HEK293T (cell line): ENCODE results near the gene SORBS1.

ENCODE experiments used
- CTCF ChIA-PET: fragments of 350-600 bp; formaldehyde crosslinking; extraction: SDS; loops from one replicate; lab custom pipeline; 2021; ENCODE audit warnings: antibody characterized with exemption, inconsistent platforms; lab: Yijun Ruan, JAX
- POLR2A ChIA-PET: fragments of 350-600 bp; formaldehyde crosslinking; extraction: SDS; loops from one replicate; lab custom pipeline; 2020; ENCODE audit warnings: antibody characterized with exemption, inconsistent platforms; lab: Yijun Ruan, JAX
- DNase-seq: peaks from one replicate; pipeline ENCODE4 v3.0.0; 2012; ENCODE audit warnings: mixed read lengths; ENCODE audit errors: extremely low spot score
- ARNT ChIP-seq: fragments of 450-650 bp; IDR thresholded peaks from 2 replicates; pipeline ENCODE4 v1.6.1; 2017; ENCODE audit warnings: mild to moderate bottlenecking
- BHLHE40 ChIP-seq: fragments of 450-650 bp; IDR thresholded peaks from 2 replicates; pipeline ENCODE4 v1.6.1; 2016; ENCODE audit warnings: mild to moderate bottlenecking, moderate library complexity, borderline replicate concordance
- CTBP1 ChIP-seq: fragments of 450-650 bp; IDR thresholded peaks from 2 replicates; pipeline ENCODE4 v1.6.1; 2016; ENCODE audit warnings: borderline replicate concordance
- ELF4 ChIP-seq: fragments of 450-650 bp; IDR thresholded peaks from 2 replicates; pipeline ENCODE4 v1.6.1; 2017; ENCODE audit warnings: antibody characterized with exemption
- FOXA1 ChIP-seq: fragments of 450-650 bp; IDR thresholded peaks from 2 replicates; pipeline ENCODE4 v1.6.1; 2016; ENCODE audit warnings: mild to moderate bottlenecking
- FOXK2 ChIP-seq: fragments of 450-650 bp; IDR thresholded peaks from 2 replicates; pipeline ENCODE4 v1.6.1; 2016; ENCODE audit warnings: mild to moderate bottlenecking
- FOXM1 ChIP-seq: fragments of 450-650 bp; IDR thresholded peaks from 2 replicates; pipeline ENCODE4 v1.6.1; 2017; ENCODE audit warnings: mild to moderate bottlenecking, borderline replicate concordance
- HDGF ChIP-seq: fragments of 450-650 bp; IDR thresholded peaks from 2 replicates; pipeline ENCODE4 v1.6.1; 2017; ENCODE audit warnings: antibody characterized with exemption, borderline replicate concordance
- L3MBTL2 ChIP-seq: fragments of 450-650 bp; conservative IDR thresholded peaks from 2 replicates; pipeline ENCODE4 v1.6.1; 2016; ENCODE audit warnings: mild to moderate bottlenecking
- LEF1 ChIP-seq: fragments of 450-650 bp; IDR thresholded peaks from 2 replicates; pipeline ENCODE4 v1.6.1; 2017; ENCODE audit warnings: mild to moderate bottlenecking, borderline replicate concordance
- NFRKB ChIP-seq: fragments of 450-650 bp; IDR thresholded peaks from 2 replicates; pipeline ENCODE4 v1.6.1; 2016; ENCODE audit warnings: mild to moderate bottlenecking, moderate library complexity
- PKNOX1 ChIP-seq: fragments of 450-650 bp; IDR thresholded peaks from 2 replicates; pipeline ENCODE4 v1.6.1; 2016
- SP1 ChIP-seq: fragments of 450-650 bp; IDR thresholded peaks from 2 replicates; pipeline ENCODE4 v1.6.1; 2017
- SUZ12 ChIP-seq: fragments of 450-650 bp; IDR thresholded peaks from 2 replicates; pipeline ENCODE4 v1.6.1; 2016; ENCODE audit warnings: mild to moderate bottlenecking
- TARDBP ChIP-seq: fragments of 450-650 bp; IDR thresholded peaks from 2 replicates; pipeline ENCODE4 v1.6.1; 2016
- ZNF384 ChIP-seq: fragments of 450-650 bp; IDR thresholded peaks from 2 replicates; pipeline ENCODE4 v1.6.1; 2016

SORBS1 gene

GRCh38 chr10:95578619-95579018, 17.4 kb upstream of the SORBS1 start:
- CTCF ChIA-PET = no interaction called here
- POLR2A ChIA-PET = no interaction called here
- DNase-seq = no peak
- TF ChIP-seq ELF4 (no peak), SUZ12 (no peak), L3MBTL2 (no peak), LEF1 (no peak)

- TF ChIP-seq TARDBP (no peak), SP1 (no peak), ZNF384 (no peak), BHLHE40 (no peak), FOXM1 (no peak), L3MBTL2 (no peak), NFRKB (no peak), PKNOX1 (no peak), SUZ12 (no peak), FOXK2 (no peak), ARNT (no peak), CTBP1 (no peak), LEF1 (no peak), ELF4 (no peak), HDGF (no peak), FOXA1 (no peak)
- ChIA-PET CTCF (no interaction called here), POLR2A (no interaction called here)
- DNase-seq = no peak
Measured at GRCh38 chr10:95574649-95575365, 13.6 kb upstream of the SORBS1 start.

GRCh38 chr10:95573964-95574604, 12.9 kb upstream of the SORBS1 start:
- CTCF ChIA-PET = interaction anchor here (0.6 kb wide), 1 partner anchor 62 kb away, joined by 9 read pairs; no protein-coding TSS in a partner anchor
- POLR2A ChIA-PET = no interaction called here
- no peak for DNase-seq
- TF ChIP-seq FOXM1 (no peak), HDGF (no peak), SP1 (no peak), ELF4 (no peak), ARNT (no peak), PKNOX1 (no peak), FOXK2 (no peak), BHLHE40 (no peak), SUZ12 (no peak)

GRCh38 chr10:95573527-95573926, 12.4 kb upstream of the SORBS1 start:
- CTCF ChIA-PET = interaction anchor here (0.6 kb wide), 1 partner anchor 61 kb away, joined by 9 read pairs; no protein-coding TSS in a partner anchor
- peak; percentile 4 for DNase-seq
- TF ChIP-seq BHLHE40 (no peak), ZNF384 (no peak), L3MBTL2 (no peak), HDGF (no peak), SP1 (no peak), NFRKB (no peak), TARDBP (no peak), FOXA1 (no peak), FOXM1 (no peak), SUZ12 (no peak), PKNOX1 (no peak), LEF1 (no peak), CTBP1 (no peak)
- POLR2A ChIA-PET = no interaction called here

- DNase-seq = no peak
- ChIA-PET POLR2A (no interaction called here), CTCF (no interaction called here)
- TF ChIP-seq ARNT (no peak), NFRKB (no peak), TARDBP (no peak), PKNOX1 (no peak), FOXA1 (no peak), LEF1 (no peak), SP1 (no peak), BHLHE40 (no peak), L3MBTL2 (no peak), ELF4 (no peak), FOXM1 (no peak), HDGF (no peak), ZNF384 (no peak), CTBP1 (no peak), FOXK2 (no peak), SUZ12 (no peak)
Measured at GRCh38 chr10:95572131-95572820, 11.1 kb upstream of the SORBS1 start.
